HG03045 (cell line): ENCODE measurements around the gene RSAD2.
"Not testable (repeated sequence)": the region's sequence is repeated elsewhere in the genome, so short reads cannot be mapped to it uniquely, and the experiment has no call there.

Experiments used
- ATAC-seq: cut with Tn5 transposase; IDR thresholded peaks from one replicate; pipeline ENCODE4 v1.9.1; 2021; ENCODE audit warnings: mild to moderate bottlenecking, moderate library complexity; ENCODE audit not compliant: unreplicated experiment

The RSAD2 gene, protein sequence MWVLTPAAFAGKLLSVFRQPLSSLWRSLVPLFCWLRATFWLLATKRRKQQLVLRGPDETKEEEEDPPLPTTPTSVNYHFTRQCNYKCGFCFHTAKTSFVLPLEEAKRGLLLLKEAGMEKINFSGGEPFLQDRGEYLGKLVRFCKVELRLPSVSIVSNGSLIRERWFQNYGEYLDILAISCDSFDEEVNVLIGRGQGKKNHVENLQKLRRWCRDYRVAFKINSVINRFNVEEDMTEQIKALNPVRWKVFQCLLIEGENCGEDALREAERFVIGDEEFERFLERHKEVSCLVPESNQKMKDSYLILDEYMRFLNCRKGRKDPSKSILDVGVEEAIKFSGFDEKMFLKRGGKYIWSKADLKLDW

GRCh38 chr2:6877402-6878304 is at the start of gene RSAD2:
RSAD2 (plus strand) TSS chr2:6877777; CDS start chr2:6877801, 24 bp downstream.
- peak; percentile 76 for ATAC-seq

DNA sequence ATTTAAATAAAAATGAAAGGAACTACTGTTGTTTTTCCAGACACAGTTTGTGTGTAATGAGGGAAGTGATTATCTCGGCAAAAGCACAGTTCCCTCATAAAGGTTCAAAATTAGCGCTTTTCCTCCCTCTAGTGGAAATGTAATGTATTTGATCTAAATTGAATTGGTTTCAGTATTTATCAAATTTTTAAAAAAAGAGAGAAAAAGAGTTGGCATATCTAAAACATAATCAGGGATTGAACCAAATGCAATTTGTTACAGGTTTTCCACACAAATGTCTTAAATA is 49.3 kb upstream of the RSAD2 start:
- ATAC-seq, result no peak

- no peak for ATAC-seq
Observed at GRCh38 chr2:6831229-6831628, 46.3 kb upstream of the RSAD2 start.

DNA sequence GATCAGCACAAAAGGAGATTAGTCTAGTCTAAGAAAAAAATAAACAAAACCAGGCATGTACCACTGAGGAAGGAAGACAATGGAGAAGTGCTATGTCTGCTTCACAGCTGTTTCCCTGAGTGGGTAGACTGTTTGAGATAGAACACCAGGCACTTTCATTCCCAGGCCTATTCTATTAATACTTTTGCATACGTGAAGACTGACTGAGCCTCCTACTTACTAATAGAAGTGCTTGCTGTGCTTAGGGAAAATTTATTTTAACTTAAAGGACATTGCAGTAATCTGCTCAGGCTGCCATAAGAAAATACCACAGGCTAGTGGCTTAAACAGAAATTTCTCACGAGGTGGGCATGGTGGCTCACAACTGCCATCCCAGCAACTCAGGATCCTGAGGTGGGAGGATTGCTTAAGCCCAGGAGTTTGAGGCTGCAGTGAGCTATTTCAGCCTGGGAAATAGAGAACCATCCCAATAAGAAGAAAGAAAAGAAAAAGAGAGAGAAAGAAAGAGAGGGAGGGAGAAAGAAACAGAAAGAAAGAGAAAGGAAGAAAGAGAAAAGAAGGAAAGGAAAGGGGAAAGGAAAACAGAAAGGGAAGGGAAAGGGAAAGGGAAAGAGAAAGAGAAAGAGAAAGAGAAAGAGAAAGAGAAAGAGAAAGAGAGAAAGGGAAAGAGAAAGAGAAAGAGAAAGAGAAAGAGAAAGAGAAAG is 44.8 kb upstream of the RSAD2 start:
- no peak for ATAC-seq

DNA sequence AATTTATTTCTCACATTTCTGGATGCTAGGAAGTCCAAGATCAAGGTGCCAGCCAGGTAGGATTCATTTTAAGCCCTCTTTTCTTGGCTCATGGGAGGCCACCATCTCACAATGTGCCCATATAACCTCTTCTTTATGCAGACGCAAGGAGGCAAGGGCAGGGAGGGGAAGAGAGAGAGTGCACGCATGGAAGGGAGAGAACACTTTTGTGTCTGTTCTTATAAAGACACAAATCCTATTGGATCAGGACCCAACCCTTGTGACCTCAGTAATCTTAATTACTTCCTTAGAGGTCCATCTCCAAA is 44.3 kb upstream of the RSAD2 start:
- ATAC-seq, result no peak

DNA sequence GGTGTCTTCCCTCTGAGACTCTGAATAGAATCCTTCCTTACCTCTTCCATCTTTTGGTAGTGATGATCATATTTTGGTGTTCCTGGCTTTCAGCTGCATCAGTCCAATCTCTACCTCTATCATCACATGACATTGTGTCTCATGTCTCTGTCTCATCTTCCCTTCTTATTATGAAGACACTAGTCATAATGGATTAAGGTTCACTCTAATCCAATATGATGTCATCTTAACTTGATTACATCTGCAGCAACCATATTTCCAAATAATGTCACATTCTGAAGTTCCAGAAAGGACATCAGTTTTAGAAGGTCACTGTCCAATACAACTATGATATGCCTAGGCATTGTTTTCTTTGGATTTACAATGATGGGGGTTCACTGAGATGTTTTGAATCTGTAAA is 43.4 kb upstream of the RSAD2 start:
- ATAC-seq, result no peak

DNA sequence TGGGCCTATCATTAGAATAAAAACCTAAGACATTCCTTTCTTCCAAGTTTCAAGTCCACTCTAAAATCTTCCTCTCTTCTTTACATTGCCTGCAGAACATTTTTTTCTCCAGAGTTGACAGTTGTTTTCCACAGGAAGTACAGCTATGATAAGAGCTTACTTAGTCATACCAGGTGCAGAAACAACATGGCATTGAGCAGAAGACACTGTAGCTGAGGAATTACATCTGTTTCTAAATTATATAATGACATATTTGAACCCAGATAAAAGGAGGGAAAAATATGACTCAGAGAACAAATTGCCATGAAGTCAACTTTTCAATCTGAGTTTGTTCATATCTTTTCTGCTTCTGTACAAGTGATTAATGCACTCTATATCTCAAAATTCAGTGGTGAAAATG is 42.1 kb upstream of the RSAD2 start:
- no peak for ATAC-seq

DNA sequence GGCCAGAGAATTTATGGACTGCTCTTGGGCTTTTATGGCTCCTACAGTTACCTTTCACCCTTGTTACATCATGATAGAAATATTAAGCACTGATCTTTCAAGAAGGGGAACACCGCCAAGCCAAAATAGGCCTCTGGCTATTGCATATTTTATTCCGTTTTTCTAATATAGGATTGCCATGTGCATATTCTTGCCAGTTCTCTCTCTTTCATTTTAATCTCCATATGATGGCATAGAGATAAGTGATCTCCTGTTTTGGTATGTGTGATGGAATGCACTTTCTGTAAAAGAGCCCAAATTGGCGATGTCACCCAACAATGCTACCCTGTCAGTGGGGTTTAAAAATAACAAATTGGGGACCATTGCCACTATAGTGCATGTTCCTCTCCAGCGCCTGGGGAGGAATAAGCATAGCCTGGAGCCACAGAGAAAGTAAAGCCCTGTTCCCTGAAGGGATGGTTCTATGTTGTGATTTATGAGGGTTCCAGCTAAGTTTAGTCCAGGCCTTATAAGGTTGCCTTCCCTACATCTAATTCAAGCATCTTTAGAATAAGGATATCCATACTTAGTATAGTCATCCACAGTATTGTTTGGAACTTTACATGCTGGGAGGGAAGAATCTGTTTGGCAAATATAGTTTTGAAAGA is 38.8 kb upstream of the RSAD2 start:
- no peak for ATAC-seq

DNA sequence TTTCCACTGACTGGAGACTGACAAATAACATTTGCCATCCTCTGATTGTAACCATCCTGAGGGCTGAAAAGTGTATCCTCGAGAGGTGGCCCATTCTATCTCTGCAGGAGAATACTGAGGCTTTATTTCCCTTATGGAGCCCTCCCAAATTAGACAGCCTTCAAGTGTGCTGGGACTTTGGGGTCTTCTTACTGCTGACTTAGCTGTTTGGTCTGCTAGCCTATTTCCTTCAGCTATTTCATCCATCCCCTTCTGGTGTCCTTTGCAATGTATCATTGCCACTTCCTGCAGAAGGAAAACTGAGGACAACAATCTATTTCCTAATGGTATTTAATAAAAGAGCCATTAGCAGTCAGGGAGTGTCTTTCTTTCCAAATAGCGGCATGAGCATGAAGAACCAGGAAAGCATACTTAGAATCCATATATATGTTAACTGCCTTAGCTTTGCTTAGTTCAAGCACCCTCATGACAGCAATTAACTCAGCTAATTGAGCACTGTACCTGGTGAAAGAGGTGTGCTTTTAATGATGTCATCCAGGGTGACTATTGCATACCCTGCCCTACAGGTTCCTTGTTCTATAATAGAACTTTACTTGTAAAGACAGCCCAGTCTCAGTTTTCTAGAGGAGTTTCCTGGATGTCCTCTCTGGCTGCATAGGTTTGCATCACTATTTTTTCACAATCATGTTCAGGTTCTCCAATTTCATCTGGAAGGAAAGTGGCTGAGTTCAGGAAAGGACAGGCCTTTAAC is 35.9 kb upstream of the RSAD2 start:
- ATAC-seq, result no peak

DNA sequence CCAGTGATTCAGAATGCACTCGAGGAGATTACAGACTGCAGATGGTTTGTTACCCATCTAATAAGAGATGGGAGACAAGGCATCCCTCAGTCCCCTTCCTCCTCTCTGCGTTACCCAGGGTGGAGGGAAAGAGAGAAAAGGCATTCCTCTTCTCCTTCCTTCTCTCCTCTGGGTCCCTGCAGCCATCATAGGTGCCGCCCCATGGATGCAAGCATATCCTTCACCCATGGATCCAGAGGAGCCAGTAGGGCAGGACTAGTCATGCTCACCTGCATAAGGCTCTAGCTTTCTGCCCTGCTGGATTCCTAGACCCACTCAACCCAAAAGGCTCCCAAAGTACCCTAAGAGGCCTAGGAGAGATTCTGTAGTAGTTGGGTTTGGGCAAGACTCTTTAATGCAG is 32.3 kb upstream of the RSAD2 start:
- no peak for ATAC-seq

DNA sequence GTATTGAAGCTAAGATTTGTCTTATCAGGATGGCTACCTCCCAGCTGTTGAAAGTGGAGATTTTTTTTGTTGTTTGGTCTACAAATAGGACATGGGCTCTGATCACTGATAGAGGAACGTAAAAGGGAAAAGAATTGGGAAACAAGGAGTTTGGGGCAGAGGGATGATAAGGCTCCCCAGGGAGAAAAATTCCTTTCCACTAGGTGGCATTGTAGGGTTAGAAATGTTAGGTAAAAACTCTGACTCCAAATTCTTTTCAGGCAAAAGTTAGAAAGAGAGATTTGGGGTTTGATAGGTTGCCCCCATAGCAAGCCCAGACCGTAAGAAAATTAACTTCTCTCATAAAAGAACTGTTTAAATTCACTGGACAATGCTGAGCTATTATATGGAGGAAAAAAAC is 31.7 kb upstream of the RSAD2 start:
- no peak for ATAC-seq

GRCh38 chr2:6846540-6846939 is 31.0 kb upstream of the RSAD2 start:
- ATAC-seq, result no peak

DNA sequence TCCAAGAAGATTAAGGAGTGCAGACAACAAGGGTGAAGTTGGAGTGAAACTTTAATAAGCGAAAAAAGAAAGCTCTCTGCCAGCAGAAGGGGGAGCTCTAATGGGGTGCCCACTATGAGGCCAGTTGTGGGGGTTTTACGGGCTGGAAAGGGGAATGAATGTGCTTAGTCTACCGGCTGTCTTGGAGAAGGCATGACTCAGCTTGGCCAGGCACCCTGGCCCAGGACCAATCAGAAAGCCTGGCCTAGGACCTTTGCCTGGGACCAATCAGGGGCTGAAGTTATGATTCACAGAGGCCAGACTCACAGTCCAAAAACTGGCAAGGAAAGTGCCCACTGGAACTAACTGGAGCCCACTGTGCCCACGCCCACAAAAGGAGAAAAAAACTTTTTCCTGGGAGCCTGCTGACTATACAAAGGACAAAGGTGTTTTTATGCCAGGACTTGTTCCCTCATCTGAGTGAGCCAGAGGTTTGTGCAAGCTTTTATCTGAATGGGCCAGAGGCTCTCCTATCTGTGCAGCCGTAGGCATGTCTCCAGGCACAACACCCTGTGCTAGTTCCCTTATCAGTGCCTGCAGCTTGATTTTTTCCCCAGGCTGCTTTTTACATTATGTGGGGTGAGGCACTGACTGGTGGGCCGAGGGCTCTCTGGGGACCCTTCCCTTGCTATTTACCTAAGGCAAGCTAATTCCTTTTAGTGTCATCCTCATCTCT is 30.5 kb upstream of the RSAD2 start:
- ATAC-seq, result no peak

GRCh38 chr2:6852195-6852594 is 25.4 kb upstream of the RSAD2 start:
- ATAC-seq, result no peak

GRCh38 chr2:6854416-6854815 is 23.2 kb upstream of the RSAD2 start:
- no peak for ATAC-seq

GRCh38 chr2:6855860-6856547 is 21.6 kb upstream of the RSAD2 start:
- no peak for ATAC-seq

DNA sequence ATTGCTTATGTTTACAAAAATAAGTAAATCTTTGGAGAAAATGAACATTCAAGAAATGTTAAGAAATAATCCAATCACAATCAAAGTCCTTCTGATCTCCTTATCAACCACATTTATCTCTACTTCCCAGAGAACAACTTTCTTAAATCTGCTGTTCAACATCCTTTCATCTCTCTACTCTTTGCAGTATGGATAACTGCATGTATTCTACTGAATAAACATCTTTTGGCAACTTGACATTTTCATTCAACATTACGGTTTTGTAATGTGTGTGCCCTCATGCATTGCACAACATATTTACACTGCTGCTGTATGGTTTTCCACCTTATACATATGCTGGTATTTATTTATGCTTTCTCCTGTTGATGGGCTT is 21.0 kb upstream of the RSAD2 start:
- no peak for ATAC-seq

DNA sequence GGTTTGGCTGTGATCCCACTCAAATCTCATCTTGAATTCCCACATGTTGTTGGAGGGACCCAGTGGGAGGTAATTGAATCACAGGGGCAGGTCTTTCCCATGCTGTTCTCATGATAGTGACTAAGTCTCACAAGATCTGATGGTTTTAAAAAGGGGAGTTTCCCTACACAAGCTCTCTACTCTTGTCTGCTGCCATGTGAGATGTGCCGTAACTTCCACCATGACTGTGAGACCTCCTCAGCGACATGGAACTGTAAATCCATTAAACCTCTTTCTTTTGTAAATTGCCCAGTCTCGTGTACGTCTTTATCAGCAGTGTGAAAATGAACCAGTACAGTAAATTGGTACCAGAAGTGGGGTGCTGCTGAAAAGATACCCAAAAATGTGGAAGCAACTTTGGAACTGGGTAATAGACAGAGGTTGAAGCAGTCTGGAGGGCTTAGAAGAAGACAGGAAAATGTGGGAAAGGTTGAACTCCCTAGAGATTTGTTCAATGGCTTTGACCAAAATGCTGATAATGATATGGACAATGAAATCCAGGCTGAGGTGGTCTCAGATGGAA is 19.0 kb upstream of the RSAD2 start:
- not testable (repeated sequence) for ATAC-seq

GRCh38 chr2:6860296-6860695 is 17.3 kb upstream of the RSAD2 start:
- ATAC-seq, result no peak
